ENCODE measurements around the gene NEDD4L.

NEDD4L gene

DNA sequence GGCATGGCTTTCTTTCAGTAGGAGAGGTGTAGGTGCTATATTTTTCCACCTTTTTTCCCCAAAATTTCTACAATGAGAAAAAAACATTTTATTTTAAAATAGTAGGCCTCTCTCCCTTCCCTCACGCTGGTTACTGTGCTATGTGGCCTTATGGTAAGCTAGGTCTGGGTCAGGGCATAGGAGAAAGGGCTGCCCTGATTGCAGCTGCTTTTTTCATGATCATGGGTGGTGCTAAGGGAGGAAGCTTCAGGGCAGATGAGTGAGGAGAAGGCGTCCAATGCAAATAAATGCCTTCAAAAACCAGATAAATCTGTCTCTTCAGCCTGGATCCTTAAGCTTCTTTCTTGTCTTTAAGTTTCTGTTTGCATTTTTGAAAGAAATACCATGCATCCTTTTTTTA, 338.4 kb downstream of the NEDD4L start:
- H3K36me3 ChIP-seq (ENCODE audit: control insufficient read depth, insufficient read depth, low read length): no peaks in the 10 kb centered on the region
- no peak overlapping the region for H3K9ac ChIP-seq (ENCODE audit: low read length)
- H3K4me3 ChIP-seq (ENCODE audit: low read length): no peak overlapping the region
- no peaks in the 10 kb centered on the region for H3K4me1 ChIP-seq (ENCODE audit: control insufficient read depth, insufficient read depth, low read length)
- no peaks in the 10 kb centered on the region for H3K9me3 ChIP-seq (ENCODE audit: control insufficient read depth, low read length)
- no peaks in the 10 kb centered on the region for H3K27me3 ChIP-seq (ENCODE audit: control insufficient read depth, insufficient read depth, low read length)

DNA sequence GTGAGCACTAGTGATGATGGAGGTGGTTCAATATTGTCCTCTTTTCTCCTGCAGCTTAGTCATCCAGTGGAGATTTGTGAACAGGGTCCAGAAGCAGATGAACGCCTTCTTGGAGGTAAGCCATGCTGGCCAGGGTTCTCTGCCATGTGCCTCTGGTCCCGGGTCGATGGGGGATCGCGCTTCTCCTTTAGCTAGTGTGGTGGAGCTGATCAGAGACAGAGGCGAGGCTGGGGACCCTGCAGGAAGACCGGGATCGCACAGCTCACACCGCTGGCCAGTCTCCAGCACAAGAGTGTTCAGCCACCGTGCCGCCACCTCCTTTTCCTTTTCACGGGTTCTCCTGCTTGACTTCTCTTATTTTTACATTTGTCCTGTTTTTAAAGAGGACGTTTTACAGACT, 341.4 kb downstream of the NEDD4L start:
- no peak overlapping the region for H3K4me3 ChIP-seq (ENCODE audit: low read length)
- H3K9ac ChIP-seq (ENCODE audit: low read length): no peak overlapping the region
- H3K9me3 ChIP-seq (ENCODE audit: control insufficient read depth, low read length): no peaks in the 10 kb centered on the region
- no peaks in the 10 kb centered on the region for H3K27me3 ChIP-seq (ENCODE audit: control insufficient read depth, insufficient read depth, low read length)
- H3K4me1 ChIP-seq (ENCODE audit: control insufficient read depth, insufficient read depth, low read length): no peaks in the 10 kb centered on the region
- peaks cover 6% of the 10 kb centered on the region for H3K36me3 ChIP-seq (ENCODE audit: control insufficient read depth, insufficient read depth, low read length)

DNA sequence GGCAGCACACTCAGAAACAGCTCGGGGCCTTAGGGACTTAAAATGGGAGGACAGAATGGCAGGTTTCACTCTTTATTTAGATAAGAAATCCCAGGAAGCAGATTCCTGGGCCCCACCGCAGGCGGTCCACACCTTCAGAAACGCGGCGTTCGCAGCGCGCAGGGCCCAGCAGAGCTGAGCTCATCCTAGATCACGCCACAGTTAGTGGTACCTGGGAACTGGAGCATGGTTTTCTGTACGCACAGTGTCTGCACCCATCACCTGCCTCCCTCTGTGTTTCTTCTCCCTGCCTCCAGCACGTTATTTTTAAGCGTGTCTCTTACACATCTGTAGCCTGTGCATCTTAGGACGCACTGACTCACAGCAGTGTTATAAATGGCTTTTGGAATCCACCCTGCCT, 342.8 kb downstream of the NEDD4L start:
- no peaks in the 10 kb centered on the region for H3K4me1 ChIP-seq (ENCODE audit: control insufficient read depth, insufficient read depth, low read length)
- H3K4me3 ChIP-seq (ENCODE audit: low read length): no peak overlapping the region
- no peaks in the 10 kb centered on the region for H3K27me3 ChIP-seq (ENCODE audit: control insufficient read depth, insufficient read depth, low read length)
- H3K9me3 ChIP-seq (ENCODE audit: control insufficient read depth, low read length): no peaks in the 10 kb centered on the region
- H3K36me3 ChIP-seq (ENCODE audit: control insufficient read depth, insufficient read depth, low read length): peaks cover 6% of the 10 kb centered on the region
- H3K9ac ChIP-seq (ENCODE audit: low read length): no peak overlapping the region

DNA sequence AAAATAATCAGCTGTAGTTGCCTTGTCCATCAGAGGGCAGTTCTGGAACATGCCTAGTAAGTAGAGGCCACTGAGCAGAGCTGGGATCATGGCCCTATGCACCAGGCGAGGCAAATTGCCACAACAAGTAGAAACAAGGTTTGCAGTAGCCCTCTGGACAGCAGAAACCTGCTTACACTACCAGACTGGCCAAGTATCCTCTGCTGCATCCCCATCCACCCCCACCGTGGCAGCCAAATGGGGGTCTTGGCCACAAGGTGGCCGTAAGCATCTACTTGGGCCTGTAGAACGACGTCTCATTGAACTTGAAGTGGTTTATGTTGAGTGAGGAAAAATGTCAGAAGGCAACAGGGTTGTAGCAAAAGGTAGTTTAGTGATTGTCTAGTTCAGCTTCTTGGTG, 343.7 kb downstream of the NEDD4L start:
- H3K4me3 ChIP-seq (ENCODE audit: low read length): no peak overlapping the region
- H3K27me3 ChIP-seq (ENCODE audit: control insufficient read depth, insufficient read depth, low read length): no peaks in the 10 kb centered on the region
- H3K36me3 ChIP-seq (ENCODE audit: control insufficient read depth, insufficient read depth, low read length): peaks cover 6% of the 10 kb centered on the region
- H3K9me3 ChIP-seq (ENCODE audit: control insufficient read depth, low read length): no peaks in the 10 kb centered on the region
- H3K4me1 ChIP-seq (ENCODE audit: control insufficient read depth, insufficient read depth, low read length): no peaks in the 10 kb centered on the region
- no peak overlapping the region for H3K9ac ChIP-seq (ENCODE audit: low read length)

DNA sequence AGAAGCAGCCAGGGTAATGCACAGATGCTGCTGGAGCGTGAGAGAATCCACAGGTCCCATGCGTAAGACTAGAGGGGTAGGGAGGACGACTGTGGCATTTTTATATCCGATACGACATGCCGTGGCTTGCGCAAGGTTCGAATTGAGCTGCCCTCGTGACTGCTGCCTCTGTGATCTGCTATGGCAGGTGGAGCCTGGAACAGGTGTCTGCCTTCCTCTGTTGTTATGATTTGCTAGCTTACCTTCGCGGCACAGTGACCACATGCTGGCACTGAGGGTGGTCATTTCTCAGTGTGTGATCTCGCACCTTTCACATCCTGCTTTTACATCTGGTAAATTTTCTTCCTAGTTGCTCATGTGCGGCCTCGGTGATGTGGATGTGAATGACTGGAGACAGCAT, 344.7 kb downstream of the NEDD4L start:
- Histone ChIP-seq H3K36me3 (ENCODE audit: control insufficient read depth, insufficient read depth, low read length) (peaks cover 6% of the 10 kb centered on the region), H3K4me3 (ENCODE audit: low read length) (no peak overlapping the region), H3K9ac (ENCODE audit: low read length) (no peak overlapping the region), H3K27me3 (ENCODE audit: control insufficient read depth, insufficient read depth, low read length) (no peaks in the 10 kb centered on the region), H3K4me1 (ENCODE audit: control insufficient read depth, insufficient read depth, low read length) (no peaks in the 10 kb centered on the region), H3K9me3 (ENCODE audit: control insufficient read depth, low read length) (no peaks in the 10 kb centered on the region)

DNA sequence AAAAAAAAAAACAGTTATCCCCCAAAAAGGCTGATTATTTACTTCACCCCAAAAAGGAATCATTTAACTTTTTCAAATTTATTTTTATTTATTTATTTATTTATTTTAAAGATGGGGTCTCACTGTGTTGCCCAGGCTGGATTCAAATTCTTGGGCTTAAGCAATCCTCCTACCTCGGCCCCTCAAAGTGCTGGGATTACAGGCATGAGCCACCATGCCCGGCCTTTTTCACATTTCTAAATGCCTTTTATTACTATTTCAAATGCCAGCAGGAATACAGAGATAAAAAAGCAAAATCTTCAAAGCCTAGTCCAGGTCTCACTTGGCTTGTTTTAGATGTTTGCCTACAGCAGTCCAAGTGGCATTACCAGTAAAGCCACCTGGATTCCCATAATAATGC, 345.7 kb downstream of the NEDD4L start:
- Histone ChIP-seq H3K36me3 (ENCODE audit: control insufficient read depth, insufficient read depth, low read length) (peaks cover 6% of the 10 kb centered on the region), H3K9ac (ENCODE audit: low read length) (no peak overlapping the region), H3K27me3 (ENCODE audit: control insufficient read depth, insufficient read depth, low read length) (no peaks in the 10 kb centered on the region), H3K4me1 (ENCODE audit: control insufficient read depth, insufficient read depth, low read length) (no peaks in the 10 kb centered on the region), H3K9me3 (ENCODE audit: control insufficient read depth, low read length) (no peaks in the 10 kb centered on the region), H3K4me3 (ENCODE audit: low read length) (no peak overlapping the region)

DNA sequence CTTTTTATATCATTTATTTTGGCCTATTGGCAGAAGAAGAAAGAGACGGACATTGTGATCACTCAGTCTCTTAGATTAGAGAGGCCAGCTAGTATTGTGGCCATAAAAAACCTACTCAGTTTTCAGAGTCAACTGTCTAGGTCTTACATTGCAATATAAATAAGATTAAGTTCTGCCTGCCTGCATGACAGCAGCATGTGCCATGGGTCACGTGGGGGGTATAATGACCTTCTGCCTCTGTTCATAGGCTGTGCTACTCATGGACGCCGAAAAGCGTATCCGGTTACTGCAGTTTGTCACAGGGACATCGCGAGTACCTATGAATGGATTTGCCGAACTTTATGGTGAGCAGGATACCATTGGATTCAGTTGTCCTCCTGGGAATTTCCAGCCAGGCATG, 346.4 kb downstream of the NEDD4L start:
- Histone ChIP-seq H3K4me3 (ENCODE audit: low read length) (no peak overlapping the region), H3K27me3 (ENCODE audit: control insufficient read depth, insufficient read depth, low read length) (no peaks in the 10 kb centered on the region), H3K9ac (ENCODE audit: low read length) (no peak overlapping the region), H3K36me3 (ENCODE audit: control insufficient read depth, insufficient read depth, low read length) (peaks cover 6% of the 10 kb centered on the region), H3K9me3 (ENCODE audit: control insufficient read depth, low read length) (no peaks in the 10 kb centered on the region), H3K4me1 (ENCODE audit: control insufficient read depth, insufficient read depth, low read length) (no peaks in the 10 kb centered on the region)

DNA sequence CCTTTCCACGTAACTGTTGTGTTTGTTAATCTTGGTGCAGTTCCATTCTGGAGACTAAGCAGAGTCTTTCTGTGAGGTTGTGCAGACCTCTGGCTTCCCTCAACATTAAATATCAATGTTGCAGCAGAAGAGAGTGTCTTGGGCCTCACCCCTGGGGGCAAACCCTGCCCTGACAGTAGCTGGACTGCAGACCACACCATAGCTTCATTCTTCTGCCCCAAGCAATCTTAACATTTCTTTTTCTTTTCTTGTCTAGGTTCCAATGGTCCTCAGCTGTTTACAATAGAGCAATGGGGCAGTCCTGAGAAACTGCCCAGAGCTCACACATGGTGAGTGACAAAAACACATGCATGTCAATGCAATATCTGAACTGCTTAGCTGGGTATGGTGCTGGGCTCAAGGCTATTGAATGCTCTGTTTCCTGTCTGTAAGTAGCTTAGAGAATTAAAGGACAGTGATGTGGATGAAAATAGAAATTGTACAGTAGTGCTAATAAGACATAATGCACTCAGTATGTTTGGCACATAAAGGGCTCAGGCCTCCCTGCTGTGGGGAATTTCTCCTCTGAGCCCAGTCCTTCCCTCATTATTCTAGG, 347.3 kb downstream of the NEDD4L start:
- Histone ChIP-seq H3K36me3 (ENCODE audit: control insufficient read depth, insufficient read depth, low read length) (peaks cover 10% of the 10 kb centered on the region), H3K9ac (ENCODE audit: low read length) (no peak overlapping the region), H3K9me3 (ENCODE audit: control insufficient read depth, low read length) (no peaks in the 10 kb centered on the region), H3K4me3 (ENCODE audit: low read length) (no peak overlapping the region), H3K27me3 (ENCODE audit: control insufficient read depth, insufficient read depth, low read length) (no peaks in the 10 kb centered on the region), H3K4me1 (ENCODE audit: control insufficient read depth, insufficient read depth, low read length) (no peaks in the 10 kb centered on the region)

DNA sequence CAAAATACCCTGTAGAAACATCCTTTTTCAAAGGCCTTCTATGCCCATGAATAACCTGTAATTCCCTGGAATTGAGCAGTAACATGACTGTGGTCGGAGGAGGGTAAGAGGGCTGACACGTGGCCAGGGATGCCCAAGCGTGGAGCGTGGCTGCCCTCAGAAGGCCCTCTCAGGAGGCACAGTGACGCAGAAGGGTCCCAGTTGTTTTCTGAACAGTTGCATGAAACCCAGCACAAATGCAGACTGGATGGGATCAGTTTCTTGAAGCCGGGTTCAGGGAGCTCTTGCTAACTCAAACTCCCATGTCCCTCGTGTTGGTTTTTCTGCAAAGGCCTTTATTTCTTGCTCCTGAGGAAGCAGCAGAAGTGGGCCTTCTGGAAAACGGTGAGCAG, 347.9 kb downstream of the NEDD4L start:
- peaks cover 11% of the 10 kb centered on the region for H3K36me3 ChIP-seq (ENCODE audit: control insufficient read depth, insufficient read depth, low read length)

DNA sequence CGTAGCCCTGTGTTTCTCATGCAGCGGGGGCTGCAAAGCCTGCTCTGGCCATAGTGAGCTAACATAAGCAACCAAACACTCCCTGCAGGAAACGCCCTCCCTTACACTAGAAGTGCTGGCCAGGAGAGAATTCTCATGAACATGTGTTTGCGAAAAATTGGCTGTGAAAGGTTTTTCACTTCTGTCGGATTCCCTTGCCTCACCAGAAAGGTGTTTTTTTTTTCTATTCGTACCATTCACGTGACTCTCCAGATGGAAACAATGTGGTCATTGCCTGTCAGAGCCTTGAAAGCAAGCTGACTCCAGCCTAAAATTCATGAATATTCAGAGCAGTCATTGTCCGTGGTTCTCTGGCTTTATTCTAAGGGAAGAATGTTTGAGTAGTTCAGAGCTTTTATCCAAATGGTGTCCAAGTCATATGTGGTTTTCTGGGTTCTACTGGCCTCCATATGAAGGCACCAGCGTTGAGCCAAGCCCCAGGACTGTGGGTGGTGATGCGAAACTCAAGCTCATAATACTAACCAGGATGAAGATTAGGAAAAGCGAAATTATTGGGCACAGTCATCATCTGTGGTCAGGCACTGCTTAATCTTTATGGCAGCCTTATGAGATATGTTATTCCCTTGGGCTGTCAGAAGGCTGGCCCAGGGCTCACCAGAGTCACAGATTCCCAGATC, 348.4 kb downstream of the NEDD4L start:
- H3K4me1 ChIP-seq (ENCODE audit: control insufficient read depth, insufficient read depth, low read length): no peaks in the 10 kb centered on the region
- H3K4me3 ChIP-seq (ENCODE audit: low read length): no peak overlapping the region

More for the DNA sequence above, 347.9 kb downstream of the NEDD4L start:
- Histone ChIP-seq H3K9me3 (ENCODE audit: control insufficient read depth, low read length) (no peaks in the 10 kb centered on the region), H3K4me3 (ENCODE audit: low read length) (no peak overlapping the region), H3K4me1 (ENCODE audit: control insufficient read depth, insufficient read depth, low read length) (no peaks in the 10 kb centered on the region), H3K27me3 (ENCODE audit: control insufficient read depth, insufficient read depth, low read length) (no peaks in the 10 kb centered on the region), H3K9ac (ENCODE audit: low read length) (no peak overlapping the region)

DNA sequence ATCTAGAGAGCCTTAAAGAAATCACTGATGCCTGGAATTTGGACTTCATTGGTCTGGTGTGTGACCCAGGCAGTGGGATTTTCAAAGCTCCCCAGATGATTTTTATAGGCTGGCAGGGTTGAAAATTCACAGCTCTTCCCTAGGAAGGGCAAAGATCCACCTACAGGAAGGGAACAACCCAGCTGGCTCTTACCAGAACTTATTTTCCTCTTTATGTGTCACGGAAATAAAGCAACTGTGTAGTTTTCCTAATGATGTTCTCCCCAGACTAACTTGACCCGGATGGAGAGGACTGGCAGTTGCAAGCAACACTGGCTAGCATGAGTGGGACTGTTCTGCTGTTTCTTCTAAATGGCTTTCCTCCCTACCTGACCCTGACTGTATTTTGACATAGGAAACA, 349.3 kb downstream of the NEDD4L start:
- no peak overlapping the region for H3K4me3 ChIP-seq (ENCODE audit: low read length)
- no peaks in the 10 kb centered on the region for H3K4me1 ChIP-seq (ENCODE audit: control insufficient read depth, insufficient read depth, low read length)
- H3K9me3 ChIP-seq (ENCODE audit: control insufficient read depth, low read length): no peaks in the 10 kb centered on the region
- H3K9ac ChIP-seq (ENCODE audit: low read length): no peak overlapping the region
- H3K27me3 ChIP-seq (ENCODE audit: control insufficient read depth, insufficient read depth, low read length): no peaks in the 10 kb centered on the region
- peaks cover 4% of the 10 kb centered on the region for H3K36me3 ChIP-seq (ENCODE audit: control insufficient read depth, insufficient read depth, low read length)

More for the DNA sequence above, 348.4 kb downstream of the NEDD4L start:
- Histone ChIP-seq H3K9ac (ENCODE audit: low read length) (no peak overlapping the region), H3K27me3 (ENCODE audit: control insufficient read depth, insufficient read depth, low read length) (no peaks in the 10 kb centered on the region), H3K36me3 (ENCODE audit: control insufficient read depth, insufficient read depth, low read length) (peaks cover 11% of the 10 kb centered on the region), H3K9me3 (ENCODE audit: control insufficient read depth, low read length) (no peaks in the 10 kb centered on the region)

DNA sequence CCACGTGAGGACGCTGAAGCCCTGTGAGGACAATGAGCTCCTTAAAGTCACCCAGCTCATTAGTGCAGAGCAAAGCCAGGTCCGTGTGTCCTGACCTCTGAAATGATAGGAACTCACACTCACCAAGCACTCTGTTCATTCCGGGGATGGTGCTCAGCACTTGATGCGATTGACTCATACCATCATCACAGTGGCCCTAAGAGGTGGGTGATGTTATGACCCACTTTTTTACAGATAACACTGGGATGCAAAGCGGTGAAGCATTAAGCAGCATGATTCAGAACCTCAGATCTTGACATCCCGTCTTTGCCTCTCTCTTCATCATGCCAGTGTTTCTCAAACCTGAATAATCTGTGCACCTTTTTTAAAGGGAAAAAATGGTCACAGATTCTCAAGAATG, 350.0 kb downstream of the NEDD4L start:
- no peaks in the 10 kb centered on the region for H3K9me3 ChIP-seq (ENCODE audit: control insufficient read depth, low read length)
- peaks cover 4% of the 10 kb centered on the region for H3K36me3 ChIP-seq (ENCODE audit: control insufficient read depth, insufficient read depth, low read length)
- H3K4me1 ChIP-seq (ENCODE audit: control insufficient read depth, insufficient read depth, low read length): no peaks in the 10 kb centered on the region
- no peaks in the 10 kb centered on the region for H3K27me3 ChIP-seq (ENCODE audit: control insufficient read depth, insufficient read depth, low read length)
- no peak overlapping the region for H3K9ac ChIP-seq (ENCODE audit: low read length)
- no peak overlapping the region for H3K4me3 ChIP-seq (ENCODE audit: low read length)
